Endothelial cell of umbilical vein (primary cell): ENCODE results near the gene ARMH3. TPM values are rescaled to one million over a fixed set of nuclear protein-coding genes. Genes with fewer than 3 reads are reported as not detected.
A peak's percentile ranks its signal among the peaks of the same experiment; 100 is the strongest.

Experiments used
- BruUV-seq: library from RNA; stranded (reverse); fragments of 400-500 nt; replicated peaks from 2 replicates; lab custom pipeline; 2021; lab: Mats Ljungman, UMichigan
- CTCF ChIA-PET: fragments of 300-600, 350-600 bp; sonication (Branson Sonifier 250); formaldehyde crosslinking; loops from one replicate; lab custom pipeline; 2021; ENCODE audit warnings: antibody characterized with exemption, inconsistent platforms; lab: Charles Lee
- POLR2A ChIA-PET: fragments of 300-600, 350-600 bp; sonication (Branson Sonifier 250); formaldehyde crosslinking; loops from one replicate; lab custom pipeline; 2021; ENCODE audit warnings: antibody characterized with exemption, inconsistent platforms; lab: Charles Lee
- DNase-seq: peaks from one replicate; pipeline ENCODE4 v3.0.0-alpha.2; 2011; ENCODE audit warnings: low read depth, low spot score
- FAIRE-seq: peaks from 2 replicates; lab custom pipeline; 2011; peaks lifted over from hg19 to GRCh38; lab: Jason Lieb, UNC
- H2AFZ ChIP-seq: 2 replicates; pipeline ENCODE4 v1.6.0; 2012; ENCODE audit warnings: low read depth, low read length, control low read depth, inconsistent platforms
- H3K27ac ChIP-seq: 2 replicates; pipeline ENCODE4 v1.5.1; 2011; ENCODE audit warnings: low read depth, mild to moderate bottlenecking, control low read depth, low read length, moderate library complexity; ENCODE audit not compliant: insufficient read depth
- H3K27me3 ChIP-seq, 2 experiments: 2 replicates each; pipeline versions ENCODE4 v1.6.0 to v1.6.1; 2011; ENCODE audit warnings: low read length in 2 of 2, mixed read lengths in 1 of 2; ENCODE audit not compliant: control insufficient read depth in 2 of 2, insufficient read depth in 2 of 2
- H3K36me3 ChIP-seq, 2 experiments: 2 replicates in 1 of 2; 3 replicates in 1 of 2; pipeline ENCODE4 v1.5.1; 2011; ENCODE audit warnings: low read length in 2 of 2, mild to moderate bottlenecking in 1 of 2, moderate library complexity in 1 of 2; ENCODE audit not compliant: control insufficient read depth in 2 of 2, insufficient read depth in 2 of 2; ENCODE audit errors: extremely low read depth in 1 of 2
- H3K4me1 ChIP-seq: 3 replicates; pipeline ENCODE4 v1.5.1; 2011; ENCODE audit warnings: mild to moderate bottlenecking, low read length; ENCODE audit not compliant: control insufficient read depth, insufficient read depth; ENCODE audit errors: extremely low read depth
- H3K4me2 ChIP-seq: 2 replicates; pipeline ENCODE4 v1.6.1; 2011; ENCODE audit warnings: low read length, control low read depth, mixed read lengths; ENCODE audit not compliant: insufficient read depth
- H3K4me3 ChIP-seq, 3 experiments: fragments of 200-600 bp in 1 of 3; sonication (generic), shearing (Covaris generic) in 1 of 3; replicated peaks in 1 of 3; 2 replicates each; pipeline ENCODE4 v1.5.1; 2011 to 2016; ENCODE audit warnings: control low read depth in 3 of 3, low read length in 3 of 3, mild to moderate bottlenecking in 2 of 3, inconsistent platforms in 1 of 3, low read depth in 1 of 3, moderate library complexity in 1 of 3; ENCODE audit not compliant: insufficient read depth in 1 of 3
- H3K79me2 ChIP-seq: 2 replicates; pipeline ENCODE4 v1.6.0; 2012; ENCODE audit warnings: low read length, inconsistent platforms; ENCODE audit not compliant: control insufficient read depth, insufficient read depth
- H3K9ac ChIP-seq: replicated peaks from 2 replicates; pipeline ENCODE3; 2011; ENCODE audit warnings: low read length, control low read depth; ENCODE audit not compliant: insufficient read depth; ENCODE audit errors: extremely low read depth
- H3K9me1 ChIP-seq: replicated peaks from 3 replicates; pipeline ENCODE4 v1.6.0; 2011; ENCODE audit warnings: mild to moderate bottlenecking, low read length; ENCODE audit not compliant: control insufficient read depth, insufficient read depth; ENCODE audit errors: extremely low read depth
- H3K9me3 ChIP-seq: replicated peaks from 2 replicates; pipeline ENCODE4 v1.5.1; 2012; ENCODE audit warnings: low read length, inconsistent platforms; ENCODE audit not compliant: control insufficient read depth, insufficient read depth
- H4K20me1 ChIP-seq: replicated peaks from 2 replicates; pipeline ENCODE3; 2011; ENCODE audit warnings: mild to moderate bottlenecking, low read length; ENCODE audit not compliant: control insufficient read depth, insufficient read depth; ENCODE audit errors: extremely low read depth
- CTCF ChIP-seq, 2 donors: IDR thresholded peaks; 1 replicate in 1 of 2; 2 replicates in 1 of 2; pipeline ENCODE4 v1.5.1; 2011; ENCODE audit warnings: low read length in 2 of 2, mild to moderate bottlenecking in 2 of 2, moderate library complexity in 2 of 2, control low read depth in 1 of 2, inconsistent platforms in 1 of 2, low read depth in 1 of 2; ENCODE audit not compliant: insufficient read depth in 1 of 2; ENCODE audit errors: extremely low read depth in 1 of 2
- EZH2 ChIP-seq: IDR thresholded peaks from 2 replicates; pipeline ENCODE4 v1.6.1; 2012; ENCODE audit warnings: borderline replicate concordance, low read depth, mild to moderate bottlenecking, moderate library complexity, low read length, inconsistent platforms; ENCODE audit not compliant: severe bottlenecking
- FOS ChIP-seq: IDR thresholded peaks from 2 replicates; pipeline ENCODE4 v1.6.1; 2011; ENCODE audit warnings: mild to moderate bottlenecking, low read length, moderate library complexity, borderline replicate concordance; ENCODE audit not compliant: insufficient read depth
- GATA2 ChIP-seq: IDR thresholded peaks from 2 replicates; pipeline ENCODE4 v1.7.0; 2011; ENCODE audit warnings: low read depth, mild to moderate bottlenecking, moderate library complexity, mixed read lengths, low read length; ENCODE audit not compliant: insufficient read length, insufficient read depth
- JUN ChIP-seq: IDR thresholded peaks from 2 replicates; pipeline ENCODE4 v1.6.1; 2011; ENCODE audit warnings: borderline replicate concordance, low read depth; ENCODE audit not compliant: insufficient read length, insufficient read depth
- MAX ChIP-seq: IDR thresholded peaks from 2 replicates; pipeline ENCODE4 v1.6.1; 2011; ENCODE audit not compliant: insufficient read depth, insufficient read length
- MYC ChIP-seq: IDR thresholded peaks from one replicate; pipeline ENCODE4 v1.6.1; 2011; ENCODE audit warnings: mild to moderate bottlenecking, low read depth, low read length
- POLR2A ChIP-seq: IDR thresholded peaks from 2 replicates; pipeline ENCODE4 v1.6.1; 2012; ENCODE audit warnings: low read depth, mild to moderate bottlenecking, control low read depth, low read length
- POLR2AphosphoS5 ChIP-seq: IDR thresholded peaks from 2 replicates; pipeline ENCODE4 v1.6.1; 2012; ENCODE audit warnings: low read depth, mild to moderate bottlenecking, control low read depth, low read length, moderate library complexity; ENCODE audit not compliant: insufficient read depth
- dilution Hi-C: fragments of 300-500 bp; cut with MboI; formaldehyde crosslinking; loops from one replicate; pipeline ENCODE4 v1.15.0; 2019; ENCODE audit warnings: low sequenced_read_pairs; ENCODE audit not compliant: extremely low pct_ligation_motif_present
- intact Hi-C: fragments of 100-400 bp; cut with micrococcal nuclease; formaldehyde crosslinking; loops from one replicate; pipeline ENCODE4 v1.10.0; 2022
- polyA plus RNA-seq, 4 experiments: library from polyadenylated mRNA; depleted of rRNA in 3 of 4; stranded (reverse) in 3 of 4; unstranded in 1 of 4; fragments of >200 nt; gene quantifications; 2 replicates each; pipeline versions ENCODE4 v1.2.1 to v1.2.3, GENCODE V29; 2011 to 2012; ENCODE audit warnings: missing spikeins in 1 of 4
- total RNA-seq: library from RNA; stranded (reverse); gene quantifications from 2 replicates; pipeline ENCODE4 v1.2.3, GENCODE V29; 2021

The ARMH3 gene
- total and polyA plus RNA-seq, 2 donors (not counting 3 experiments of a cell fraction or from before 2014, with no cell fraction given), result 13.1 to 17.6 TPM

GRCh38 chr10:101829561-101830315, 226.2 kb downstream of the ARMH3 start:
- Histone ChIP-seq H3K79me2 (no peaks in the 10 kb centered on the region), H3K9ac (no peak overlapping the region), H3K27me3 (no peaks in the 10 kb centered on the region), H3K36me3 (no peaks in the 10 kb centered on the region), H3K9me3 (no peaks in the 10 kb centered on the region), H3K9me1 (no peaks in the 10 kb centered on the region), H3K4me1 (peaks cover 11% of the 10 kb centered on the region), H2AFZ (peak overlapping the region; percentile 26), H3K27ac (no peak overlapping the region), H3K4me3 (peak overlapping the region in 2 of 3 experiments; percentile 1 to 64), H4K20me1 (no peaks in the 10 kb centered on the region), H3K4me2 (peak overlapping the region; percentile 38)
- DNase-seq (no peak), FAIRE-seq (no peak)
- ChIA-PET POLR2A (interaction anchor here (1.3 kb wide), 1 partner anchor 12 kb away, joined by 3 read pairs; the partner anchor contains the start of gene OGA), CTCF (interaction anchor here (1.3 kb wide), 2 partner anchors 11 to 12 kb away, joined by 3 to 5 read pairs; partner anchors contain the start of gene OGA)
- no TSS peak for BruUV-seq
- dilution Hi-C loops, result no loop called here
- intact Hi-C loops, result loop anchor here (1.0 kb wide), 1 partner anchor 11 kb away; the partner anchor contains the start of gene OGA
- no peak for TF ChIP-seq MYC
- no peak for TF ChIP-seq POLR2AphosphoS5
- no peak for TF ChIP-seq EZH2
- no peak for TF ChIP-seq JUN
- TF ChIP-seq MAX, result no peak
- no peak for TF ChIP-seq CTCF (IDR thresholded peaks at IDR 0.05; ENCODE audit: extremely low read depth in 1 of 2, insufficient read depth in 1 of 2, low read depth in 1 of 2, low read length in 2 of 2)
- TF ChIP-seq POLR2A, result no peak
- no peak for TF ChIP-seq GATA2
- TF ChIP-seq FOS, result no peak
